Measurements from ENCODE around the gene CCNH. TPM values are rescaled to one million over a fixed set of nuclear protein-coding genes. Genes with fewer than 3 reads are reported as not detected.

Gene CCNH
- total RNA-seq, 2 experiments from 2014 or later: 309 to 311 TPM

- Histone ChIP-seq H3K4me3 (ENCODE audit: low read length) (no peak overlapping the region), H3K9me3 (ENCODE audit: control insufficient read depth in 1 of 2, insufficient read depth in 1 of 2, low read length in 2 of 2) (no peaks in the 10 kb centered on the region), H3K27me3 (ENCODE audit: control insufficient read depth in 1 of 2, insufficient read depth in 2 of 2, low read length in 2 of 2) (no peaks in the 10 kb centered on the region), H3K4me1 (ENCODE audit: insufficient read depth, low read length) (no peaks in the 10 kb centered on the region), H3K27ac (ENCODE audit: low read depth in 1 of 2, low read length in 2 of 2) (no peak overlapping the region), H3K36me3 (ENCODE audit: insufficient read depth, low read length) (peaks cover 45% of the 10 kb centered on the region)
- Mint-ChIP-seq H3K4me3 (no peak overlapping the region), H3K27me3 (no peaks in the 10 kb centered on the region), H3K4me1 (ENCODE audit: low read depth) (peaks cover 40% of the 10 kb centered on the region), H3K36me3 (ENCODE audit: low read depth) (peaks cover 72% of the 10 kb centered on the region), H3K27ac (no peak overlapping the region), H3K9me3 (no peaks in the 10 kb centered on the region)
- intact Hi-C loops (cut with DNase I, micrococcal nuclease): no loop called here
- DNase-seq: no peak
- ChIA-PET POLR2A (no interaction called here), CTCF (interaction anchor here (0.7 to 1.1 kb wide), 2 partner anchors 20 to 24 kb away, joined by 3 to 4 read pairs; no protein-coding TSS in a partner anchor)
- TF ChIP-seq, protein P1, sequence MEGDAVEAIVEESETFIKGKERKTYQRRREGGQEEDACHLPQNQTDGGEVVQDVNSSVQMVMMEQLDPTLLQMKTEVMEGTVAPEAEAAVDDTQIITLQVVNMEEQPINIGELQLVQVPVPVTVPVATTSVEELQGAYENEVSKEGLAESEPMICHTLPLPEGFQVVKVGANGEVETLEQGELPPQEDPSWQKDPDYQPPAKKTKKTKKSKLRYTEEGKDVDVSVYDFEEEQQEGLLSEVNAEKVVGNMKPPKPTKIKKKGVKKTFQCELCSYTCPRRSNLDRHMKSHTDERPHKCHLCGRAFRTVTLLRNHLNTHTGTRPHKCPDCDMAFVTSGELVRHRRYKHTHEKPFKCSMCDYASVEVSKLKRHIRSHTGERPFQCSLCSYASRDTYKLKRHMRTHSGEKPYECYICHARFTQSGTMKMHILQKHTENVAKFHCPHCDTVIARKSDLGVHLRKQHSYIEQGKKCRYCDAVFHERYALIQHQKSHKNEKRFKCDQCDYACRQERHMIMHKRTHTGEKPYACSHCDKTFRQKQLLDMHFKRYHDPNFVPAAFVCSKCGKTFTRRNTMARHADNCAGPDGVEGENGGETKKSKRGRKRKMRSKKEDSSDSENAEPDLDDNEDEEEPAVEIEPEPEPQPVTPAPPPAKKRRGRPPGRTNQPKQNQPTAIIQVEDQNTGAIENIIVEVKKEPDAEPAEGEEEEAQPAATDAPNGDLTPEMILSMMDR (IDR thresholded peaks at IDR 0.05): no peak
- no peak for ATAC-seq (ENCODE audit: poor library complexity)
These were observed 52.6 kb downstream of the CCNH start for GRCh38 chr5:87360132-87360531.

DNA sequence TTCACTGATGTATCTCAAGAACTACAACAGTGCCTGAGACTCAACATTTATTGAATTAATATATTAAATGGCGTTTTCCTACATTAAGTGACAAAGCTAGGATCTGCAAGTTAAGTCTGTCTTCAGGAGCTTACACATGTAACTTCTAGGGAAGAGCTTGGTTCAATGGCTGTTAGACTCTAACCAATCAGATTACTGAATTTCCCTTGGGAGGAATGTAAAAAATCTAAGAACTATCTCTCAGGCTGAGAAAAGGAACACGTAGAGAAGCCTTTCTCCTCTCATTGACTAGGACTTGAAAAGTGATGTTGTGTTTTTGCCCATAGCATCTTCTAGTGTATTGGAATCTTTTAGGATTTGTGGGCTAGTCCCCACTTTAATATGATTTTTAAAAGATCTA lies 53.6 kb downstream of the CCNH start:
- Mint-ChIP-seq H3K36me3 (ENCODE audit: low read depth) (peaks cover 72% of the 10 kb centered on the region), H3K27ac (no peak overlapping the region), H3K9me3 (no peaks in the 10 kb centered on the region), H3K27me3 (no peaks in the 10 kb centered on the region), H3K4me1 (ENCODE audit: low read depth) (peaks cover 37% of the 10 kb centered on the region), H3K4me3 (no peak overlapping the region)
- no peak overlapping the region for H3K4me3 ChIP-seq (ENCODE audit: low read length)
- DNase-seq: no peak
- TF ChIP-seq, protein P1 (IDR thresholded peaks at IDR 0.05): no peak
- intact Hi-C loops (cut with DNase I, micrococcal nuclease): no loop called here
- CTCF ChIA-PET: interaction anchor here (1.1 kb wide), 1 partner anchor 25 kb away, joined by 4 read pairs; no protein-coding TSS in a partner anchor
- H3K27ac ChIP-seq (ENCODE audit: low read depth in 1 of 2, low read length in 2 of 2): no peak overlapping the region
- H3K4me1 ChIP-seq (ENCODE audit: insufficient read depth, low read length): no peaks in the 10 kb centered on the region
- H3K9me3 ChIP-seq (ENCODE audit: control insufficient read depth in 1 of 2, insufficient read depth in 1 of 2, low read length in 2 of 2): no peaks in the 10 kb centered on the region
- no peak for ATAC-seq (ENCODE audit: poor library complexity)
- H3K27me3 ChIP-seq (ENCODE audit: control insufficient read depth in 1 of 2, insufficient read depth in 2 of 2, low read length in 2 of 2): no peaks in the 10 kb centered on the region
- H3K36me3 ChIP-seq (ENCODE audit: insufficient read depth, low read length): peaks cover 42% of the 10 kb centered on the region
- POLR2A ChIA-PET: no interaction called here

DNA sequence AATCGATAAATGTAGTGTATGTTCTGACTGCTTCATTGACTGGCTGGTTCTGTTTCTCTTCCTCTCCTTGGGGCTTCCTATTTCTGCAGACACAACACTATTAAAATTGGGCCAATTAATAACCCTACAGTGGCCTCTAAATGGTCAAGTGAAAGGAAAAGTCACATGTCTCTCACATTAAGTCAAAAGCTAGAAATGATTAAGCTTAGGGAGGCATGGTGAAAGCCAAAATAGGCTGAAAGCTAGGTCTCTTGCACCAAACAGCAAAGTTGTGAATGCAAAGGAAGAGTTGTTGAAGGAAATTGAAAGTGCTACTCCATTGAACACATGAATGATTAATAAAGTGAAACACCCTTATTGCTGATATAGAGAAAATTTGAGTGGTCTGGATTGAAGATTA lies 58.2 kb downstream of the CCNH start:
- Histone ChIP-seq H3K36me3 (ENCODE audit: insufficient read depth, low read length) (peaks cover 25% of the 10 kb centered on the region), H3K4me1 (ENCODE audit: insufficient read depth, low read length) (no peaks in the 10 kb centered on the region), H3K4me3 (ENCODE audit: low read length) (no peak overlapping the region), H3K27me3 (ENCODE audit: control insufficient read depth in 1 of 2, insufficient read depth in 2 of 2, low read length in 2 of 2) (no peaks in the 10 kb centered on the region), H3K27ac (ENCODE audit: low read depth in 1 of 2, low read length in 2 of 2) (no peak overlapping the region), H3K9me3 (ENCODE audit: control insufficient read depth in 1 of 2, insufficient read depth in 1 of 2, low read length in 2 of 2) (no peaks in the 10 kb centered on the region)
- H3K4me1 Mint-ChIP-seq (ENCODE audit: low read depth): peaks cover 31% of the 10 kb centered on the region
- H3K27ac Mint-ChIP-seq: peak overlapping the region; percentile 12
- DNase-seq: no peak
- H3K36me3 Mint-ChIP-seq (ENCODE audit: low read depth): peaks cover 72% of the 10 kb centered on the region
- TF ChIP-seq, protein P1 (IDR thresholded peaks at IDR 0.05): no peak
- ChIA-PET POLR2A (no interaction called here), CTCF (interaction anchor here (1.2 to 1.7 kb wide), 2 partner anchors 8 kb away, joined by 3 to 6 read pairs; no protein-coding TSS in a partner anchor)
- no peaks in the 10 kb centered on the region for H3K9me3 Mint-ChIP-seq
- H3K4me3 Mint-ChIP-seq: no peak overlapping the region
- intact Hi-C loops (cut with DNase I, micrococcal nuclease): no loop called here
- no peaks in the 10 kb centered on the region for H3K27me3 Mint-ChIP-seq
- no peak for ATAC-seq (ENCODE audit: poor library complexity)

Measured in CD4-positive, alpha-beta T cell (primary cell).